ENCODE results near the gene MAGI2. TPM values are rescaled to one million over a fixed set of nuclear protein-coding genes. Genes with fewer than 3 reads are reported as not detected.

The MAGI2 gene
- total and polyA plus RNA-seq, 8 donors, result 6.1 to 9.2 (median 7.1) TPM

GRCh38 chr7:79471699-79472098, 18.2 kb upstream of the MAGI2 start:
- no peak overlapping the region for H3K4me3 ChIP-seq
- no peaks in the 10 kb centered on the region for H3K9me3 ChIP-seq
- H3K27ac ChIP-seq, result no peak overlapping the region
- no peaks in the 10 kb centered on the region for H3K27me3 ChIP-seq
- intact Hi-C loops (cut with DNase I), result no loop called here
- H3K36me3 ChIP-seq, result no peaks in the 10 kb centered on the region
- TF ChIP-seq CTCF (IDR thresholded peaks at IDR 0.05), result no peak
- no peaks in the 10 kb centered on the region for H3K4me1 ChIP-seq
- ATAC-seq, result no peak
- no peak for DNase-seq

GRCh38 chr7:79471283-79471682, 17.8 kb upstream of the MAGI2 start:
- Histone ChIP-seq H3K4me3 (no peak overlapping the region), H3K27ac (no peak overlapping the region), H3K9me3 (no peaks in the 10 kb centered on the region), H3K27me3 (no peaks in the 10 kb centered on the region), H3K36me3 (no peaks in the 10 kb centered on the region), H3K4me1 (no peaks in the 10 kb centered on the region)
- no peak for DNase-seq
- intact Hi-C loops (cut with DNase I), result no loop called here
- no peak for ATAC-seq
- no peak for TF ChIP-seq CTCF (IDR thresholded peaks at IDR 0.05)

GRCh38 chr7:79465551-79465950, 12.1 kb upstream of the MAGI2 start:
- Histone ChIP-seq H3K27ac (no peak overlapping the region), H3K27me3 (no peaks in the 10 kb centered on the region), H3K4me1 (peaks cover 0 to 10% of the 10 kb centered on the region in 2 donors), H3K36me3 (no peaks in the 10 kb centered on the region), H3K9me3 (no peaks in the 10 kb centered on the region), H3K4me3 (no peak overlapping the region)
- DNase-seq, result no peak
- intact Hi-C loops (cut with DNase I), result no loop called here
- no peak for TF ChIP-seq CTCF (IDR thresholded peaks at IDR 0.05)
- ATAC-seq, result no peak

- ATAC-seq, result no peak
Observed at GRCh38 chr7:79464051-79464450, 10.6 kb upstream of the MAGI2 start.

GRCh38 chr7:79462390-79462789, 8.9 kb upstream of the MAGI2 start:
- DNase-seq (no peak), ATAC-seq (no peak)
- H3K9me3 ChIP-seq, result no peaks in the 10 kb centered on the region
- no peak overlapping the region for H3K4me3 ChIP-seq
- H3K4me1 ChIP-seq, result peaks cover 0 to 14% of the 10 kb centered on the region in 2 donors
- H3K27me3 ChIP-seq, result no peaks in the 10 kb centered on the region
- no peak overlapping the region for H3K27ac ChIP-seq
- H3K36me3 ChIP-seq, result no peaks in the 10 kb centered on the region
- intact Hi-C loops (cut with DNase I), result no loop called here
- TF ChIP-seq CTCF (IDR thresholded peaks at IDR 0.05), result no peak

More at GRCh38 chr7:79464051-79464450, 10.6 kb upstream of the MAGI2 start:
- H3K36me3 ChIP-seq, result no peaks in the 10 kb centered on the region
- no peaks in the 10 kb centered on the region for H3K9me3 ChIP-seq
- no peak for DNase-seq
- H3K27me3 ChIP-seq, result no peaks in the 10 kb centered on the region
- H3K4me3 ChIP-seq, result no peak overlapping the region
- H3K4me1 ChIP-seq, result peaks cover 0 to 10% of the 10 kb centered on the region in 2 donors
- no peak overlapping the region for H3K27ac ChIP-seq
- intact Hi-C loops (cut with DNase I), result no loop called here
- TF ChIP-seq CTCF (IDR thresholded peaks at IDR 0.05), result no peak

Measured in left lung (tissue), 10 donors.